AG04449 (cell line): ENCODE results near the gene APH1B.
A peak's percentile ranks its signal among the peaks of the same experiment; 100 is the strongest.

Source experiments
- CTCF ChIA-PET: fragments of 350-600 bp; formaldehyde crosslinking; extraction: SDS; loops from one replicate; lab custom pipeline; 2021; ENCODE audit warnings: antibody characterized with exemption; lab: Yijun Ruan, JAX
- POLR2A ChIA-PET: fragments of 400-600, 350-600 bp; formaldehyde crosslinking; extraction: SDS; loops from one replicate; lab custom pipeline; 2020; ENCODE audit warnings: antibody characterized with exemption, inconsistent platforms; lab: Yijun Ruan, JAX
- DNase-seq: peaks from one replicate; pipeline ENCODE4 v3.0.0-alpha.2; 2010; ENCODE audit warnings: low read depth, low spot score
- H3K4me3 ChIP-seq: 2 replicates; pipeline ENCODE4 v1.5.1; 2011; ENCODE audit warnings: low read depth, mild to moderate bottlenecking, control low read depth, low read length
- TF ChIP-seq, protein P1 (sequence below): IDR thresholded peaks from one replicate; pipeline ENCODE4 v1.5.1; 2011; ENCODE audit warnings: mild to moderate bottlenecking, moderate library complexity, low read length, control low read depth, inconsistent platforms; ENCODE audit not compliant: insufficient read depth; ENCODE audit errors: missing control alignments

The APH1B gene

DNA sequence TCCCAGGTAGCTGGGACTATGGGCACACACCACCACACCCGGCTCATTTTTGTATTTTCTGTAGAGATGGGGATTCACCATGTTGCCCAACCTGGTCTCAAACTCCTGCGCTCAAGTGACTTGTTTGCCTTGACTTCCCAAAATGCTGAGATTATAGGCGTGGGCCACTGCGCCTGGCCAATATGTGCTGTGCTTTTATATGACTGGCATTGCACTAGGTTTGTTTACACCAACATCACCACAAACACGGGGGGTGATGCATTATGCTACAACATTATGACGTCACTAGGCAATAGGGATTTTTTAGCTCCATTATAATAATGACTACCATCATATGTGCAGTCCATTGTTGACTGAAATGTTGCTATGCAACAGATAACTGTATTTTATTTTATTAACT, 6.9 kb downstream of the APH1B start:
- H3K4me3 ChIP-seq: no peak overlapping the region
- no peak for DNase-seq
- TF ChIP-seq, protein P1, sequence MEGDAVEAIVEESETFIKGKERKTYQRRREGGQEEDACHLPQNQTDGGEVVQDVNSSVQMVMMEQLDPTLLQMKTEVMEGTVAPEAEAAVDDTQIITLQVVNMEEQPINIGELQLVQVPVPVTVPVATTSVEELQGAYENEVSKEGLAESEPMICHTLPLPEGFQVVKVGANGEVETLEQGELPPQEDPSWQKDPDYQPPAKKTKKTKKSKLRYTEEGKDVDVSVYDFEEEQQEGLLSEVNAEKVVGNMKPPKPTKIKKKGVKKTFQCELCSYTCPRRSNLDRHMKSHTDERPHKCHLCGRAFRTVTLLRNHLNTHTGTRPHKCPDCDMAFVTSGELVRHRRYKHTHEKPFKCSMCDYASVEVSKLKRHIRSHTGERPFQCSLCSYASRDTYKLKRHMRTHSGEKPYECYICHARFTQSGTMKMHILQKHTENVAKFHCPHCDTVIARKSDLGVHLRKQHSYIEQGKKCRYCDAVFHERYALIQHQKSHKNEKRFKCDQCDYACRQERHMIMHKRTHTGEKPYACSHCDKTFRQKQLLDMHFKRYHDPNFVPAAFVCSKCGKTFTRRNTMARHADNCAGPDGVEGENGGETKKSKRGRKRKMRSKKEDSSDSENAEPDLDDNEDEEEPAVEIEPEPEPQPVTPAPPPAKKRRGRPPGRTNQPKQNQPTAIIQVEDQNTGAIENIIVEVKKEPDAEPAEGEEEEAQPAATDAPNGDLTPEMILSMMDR: no peak
- CTCF ChIA-PET: interaction anchor here (1.2 to 2.0 kb wide), 2 partner anchors 118 to 149 kb away, joined by 3 to 8 read pairs; no protein-coding TSS in a partner anchor
- POLR2A ChIA-PET: no interaction called here

- CTCF ChIA-PET: interaction anchor here (0.8 to 6.9 kb wide), 9 partner anchors 9 to 323 kb away, joined by 3 to 151 read pairs (median 4); partner anchors contain the start of gene APH1B
- DNase-seq: no peak
- TF ChIP-seq, protein P1: no peak
Observed at GRCh38 chr15:63287109-63287508, 9.7 kb downstream of the APH1B start.

DNA sequence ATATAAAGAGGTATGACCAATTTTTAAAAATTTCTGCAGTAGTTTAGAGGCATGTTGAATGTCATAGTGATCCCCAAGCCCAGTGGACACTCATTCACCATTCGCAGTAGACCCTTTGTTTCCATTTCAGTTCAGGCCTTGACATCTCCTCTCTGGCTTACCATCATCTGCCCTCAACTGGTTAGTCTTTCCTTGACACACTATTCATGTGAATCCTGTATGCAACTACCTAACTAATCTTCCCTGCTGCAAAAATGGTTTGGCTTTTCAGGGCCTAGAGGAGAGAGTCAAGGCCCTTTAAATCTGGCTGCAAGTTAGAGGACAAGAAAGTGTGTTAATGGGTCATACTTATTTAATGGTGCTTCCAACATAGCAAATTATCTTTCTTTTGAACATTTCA, 10.9 kb downstream of the APH1B start:
- H3K4me3 ChIP-seq: no peak overlapping the region
- TF ChIP-seq, protein P1: no peak
- POLR2A ChIA-PET: no interaction called here
- no peak for DNase-seq
- CTCF ChIA-PET: interaction anchor here (0.6 to 6.9 kb wide), 29 partner anchors 9 to 610 kb away, joined by 3 to 151 read pairs (median 4); partner anchors contain the start of gene APH1B

More at GRCh38 chr15:63287109-63287508, 9.7 kb downstream of the APH1B start:
- no peak overlapping the region for H3K4me3 ChIP-seq
- POLR2A ChIA-PET: no interaction called here

DNA sequence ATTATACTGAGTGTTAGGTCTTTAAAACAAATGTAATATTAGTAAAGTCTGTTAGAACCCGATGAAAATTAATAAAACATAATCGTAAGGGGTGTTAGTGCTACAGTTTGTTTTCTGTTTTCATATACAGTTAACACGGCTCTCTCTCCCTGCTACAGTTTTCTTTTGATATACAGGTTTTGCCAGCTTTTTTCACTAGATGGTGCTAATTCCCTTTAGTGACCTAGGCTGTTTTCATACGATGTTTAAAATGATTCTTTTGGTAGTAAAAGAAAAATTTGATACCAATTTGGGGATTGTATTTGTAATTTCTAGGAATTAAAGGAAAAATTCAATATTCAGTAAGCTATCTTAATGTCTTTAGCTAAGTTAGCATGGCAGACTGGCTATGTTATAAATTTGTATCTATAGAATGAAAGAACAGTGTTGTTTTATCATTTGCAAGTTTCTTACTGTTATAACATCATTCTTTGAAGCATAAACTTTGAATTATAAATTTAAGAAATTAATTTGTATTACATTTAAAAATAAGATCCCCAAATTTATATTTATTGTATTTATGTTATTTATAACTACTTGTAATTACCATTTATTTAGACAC, 11.5 kb downstream of the APH1B start:
- no peak overlapping the region for H3K4me3 ChIP-seq
- POLR2A ChIA-PET: no interaction called here
- CTCF ChIA-PET: interaction anchor here (0.6 to 6.9 kb wide), 31 partner anchors 8 to 609 kb away, joined by 3 to 151 read pairs (median 4); partner anchors contain the start of gene APH1B
- TF ChIP-seq, protein P1: peak; percentile 39
- DNase-seq: no peak

- DNase-seq: peak; percentile 91
- POLR2A ChIA-PET: interaction anchor here (0.7 to 1.9 kb wide), 8 partner anchors 41 to 214 kb away, joined by 3 to 5 read pairs (median 4); partner anchors contain the start of gene CA12
- H3K4me3 ChIP-seq: no peak overlapping the region
- TF ChIP-seq, protein P1: no peak
- CTCF ChIA-PET: interaction anchor here (0.7 to 6.9 kb wide), 25 partner anchors 9 to 319 kb away, joined by 3 to 151 read pairs (median 4); partner anchors contain the start of genes APH1B and CA12
Observed at GRCh38 chr15:63291507-63291906, 14.1 kb downstream of the APH1B start.

- CTCF ChIA-PET: interaction anchor here (0.9 to 6.9 kb wide), 10 partner anchors 14 to 317 kb away, joined by 3 to 151 read pairs (median 6); partner anchors contain the start of gene APH1B
Observed at GRCh38 chr15:63292241-63292640, 14.8 kb downstream of the APH1B start.

More at GRCh38 chr15:63292241-63292640, 14.8 kb downstream of the APH1B start:
- DNase-seq: no peak
- TF ChIP-seq, protein P1: no peak
- H3K4me3 ChIP-seq: no peak overlapping the region
- POLR2A ChIA-PET: interaction anchor here (1.1 to 1.9 kb wide), 2 partner anchors 80 to 183 kb away, joined by 4 to 5 read pairs; no protein-coding TSS in a partner anchor
